IMR-90 (cell line): ENCODE measurements around the gene BMP8B. TPM values are rescaled to one million over a fixed set of nuclear protein-coding genes. Genes with fewer than 3 reads are reported as not detected.

ENCODE experiments used
- ATAC-seq: fragments of 200-7000 bp; cut with Tn5 transposase; 2 replicates; pipeline ENCODE4 v1.9.1; 2020; ENCODE audit warnings: low read depth, mild to moderate bottlenecking, moderate library complexity
- BruUV-seq: library from RNA; stranded (reverse); fragments of 400-500 nt; replicated peaks from 2 replicates; lab custom pipeline; 2021; lab: Mats Ljungman, UMichigan
- CTCF ChIA-PET: fragments of 300-600 bp; formaldehyde crosslinking; extraction: SDS; loops from one replicate; lab custom pipeline; 2021; ENCODE audit warnings: antibody characterized with exemption; lab: Yijun Ruan, JAX
- POLR2A ChIA-PET: fragments of 300-600 bp; sonication (Branson Sonifier 250); formaldehyde crosslinking; loops from one replicate; lab custom pipeline; 2022; ENCODE audit warnings: antibody characterized with exemption; ENCODE audit not compliant: unreplicated experiment; lab: Charles Lee
- DNase-seq: peaks from one replicate; pipeline ENCODE4 v3.0.0; 2013
- H2AFZ ChIP-seq: replicated peaks from 2 replicates; pipeline ENCODE3; 2013; ENCODE audit warnings: low read length, mild to moderate bottlenecking; ENCODE audit not compliant: poor library complexity
- H2AK5ac ChIP-seq: 2 replicates; pipeline ENCODE4 v1.6.1; 2013; ENCODE audit warnings: low read depth, low read length, inconsistent platforms
- H2AK9ac ChIP-seq: replicated peaks from 2 replicates; pipeline ENCODE3; 2013; ENCODE audit warnings: mild to moderate bottlenecking, low read depth, low read length, moderate library complexity; ENCODE audit not compliant: poor library complexity
- H2BK120ac ChIP-seq: 2 replicates; pipeline ENCODE4 v1.6.1; 2013; ENCODE audit warnings: low read depth, low read length, inconsistent platforms
- H2BK15ac ChIP-seq: 3 replicates; pipeline ENCODE4 v1.6.1; 2013; ENCODE audit warnings: low read depth, low read length, inconsistent platforms
- H2BK20ac ChIP-seq: 2 replicates; pipeline ENCODE4 v1.6.1; 2013; ENCODE audit warnings: low read depth, mild to moderate bottlenecking, inconsistent platforms, low read length, moderate library complexity
- H2BK5ac ChIP-seq: 2 replicates; pipeline ENCODE4 v1.6.1; 2013; ENCODE audit warnings: mild to moderate bottlenecking, low read depth, low read length, inconsistent platforms; ENCODE audit not compliant: poor library complexity, severe bottlenecking
- H3K14ac ChIP-seq: replicated peaks from 2 replicates; pipeline ENCODE4 v1.6.1; 2013; ENCODE audit warnings: low read depth, low read length, inconsistent platforms
- H3K18ac ChIP-seq: 2 replicates; pipeline ENCODE4 v1.6.1; 2013; ENCODE audit warnings: low read depth, low read length, control low read depth
- H3K23ac ChIP-seq: 2 replicates; pipeline ENCODE4 v1.6.1; 2013; ENCODE audit warnings: low read depth, low read length, inconsistent platforms
- H3K27ac ChIP-seq: 2 replicates; pipeline ENCODE4 v1.5.1; 2013; ENCODE audit warnings: mild to moderate bottlenecking, control low read depth, low read length; ENCODE audit not compliant: insufficient read depth
- H3K27me3 ChIP-seq: 2 replicates; pipeline ENCODE4 v1.6.1; 2013; ENCODE audit warnings: low read length; ENCODE audit not compliant: control insufficient read depth, insufficient read depth
- H3K36me3 ChIP-seq: 2 replicates; pipeline ENCODE4 v1.6.1; 2013; ENCODE audit warnings: low read length, mixed read lengths; ENCODE audit not compliant: control insufficient read depth, insufficient read depth
- H3K4ac ChIP-seq: 2 replicates; pipeline ENCODE4 v1.6.1; 2013; ENCODE audit warnings: low read depth, low read length, inconsistent platforms
- H3K4me1 ChIP-seq: 2 replicates; pipeline ENCODE4 v1.6.1; 2013; ENCODE audit warnings: low read length, mixed read lengths; ENCODE audit not compliant: control insufficient read depth, insufficient read depth
- H3K4me2 ChIP-seq: 2 replicates; pipeline ENCODE4 v1.6.1; 2013; ENCODE audit warnings: low read depth, mild to moderate bottlenecking, control low read depth, low read length, moderate library complexity
- H3K4me3 ChIP-seq: 2 replicates; pipeline ENCODE4 v1.5.1; 2013; ENCODE audit warnings: low read depth, mild to moderate bottlenecking, control low read depth, low read length, moderate library complexity; ENCODE audit not compliant: insufficient read depth
- H3K56ac ChIP-seq: 2 replicates; pipeline ENCODE4 v1.6.1; 2013; ENCODE audit warnings: low read length, inconsistent platforms; ENCODE audit not compliant: insufficient read depth; ENCODE audit errors: extremely low read depth
- H3K79me1 ChIP-seq, 2 experiments: 2 replicates each; pipeline ENCODE4 v1.6.1; 2013; ENCODE audit warnings: low read length in 2 of 2, inconsistent platforms in 1 of 2, low read depth in 1 of 2
- H3K9ac ChIP-seq: 2 replicates; pipeline ENCODE4 v1.6.1; 2013; ENCODE audit warnings: low read depth, low read length, control low read depth
- H3K9me1 ChIP-seq: 2 replicates; pipeline ENCODE4 v1.6.1; 2013; ENCODE audit warnings: low read length, inconsistent platforms; ENCODE audit not compliant: insufficient read depth
- H3K9me3 ChIP-seq: 2 replicates; pipeline ENCODE4 v1.6.1; 2013; ENCODE audit warnings: low read length; ENCODE audit not compliant: control insufficient read depth, insufficient read depth
- H4K20me1 ChIP-seq: 2 replicates; pipeline ENCODE4 v1.6.1; 2013; ENCODE audit warnings: low read length, inconsistent platforms; ENCODE audit not compliant: insufficient read depth
- H4K5ac ChIP-seq: 2 replicates; pipeline ENCODE4 v1.6.1; 2013; ENCODE audit warnings: mild to moderate bottlenecking, low read depth, low read length, control low read depth
- H4K8ac ChIP-seq, 2 experiments: 2 replicates each; pipeline ENCODE4 v1.6.1; 2013; ENCODE audit warnings: low read depth in 2 of 2, low read length in 2 of 2, control low read depth in 1 of 2, inconsistent platforms in 1 of 2
- H4K91ac ChIP-seq: 2 replicates; pipeline ENCODE4 v1.6.1; 2013; ENCODE audit warnings: low read depth, low read length, inconsistent platforms; ENCODE audit not compliant: insufficient read depth
- CEBPB ChIP-seq: IDR thresholded peaks from 2 replicates; pipeline ENCODE4 v1.6.1; 2012; ENCODE audit warnings: low read depth, low read length, improper control_type of control experiment
- CTCF ChIP-seq: conservative IDR thresholded peaks from 2 replicates; pipeline ENCODE4 v1.5.1; 2012; ENCODE audit warnings: mild to moderate bottlenecking, low read depth, low read length, improper control_type of control experiment
- FOS ChIP-seq: fragments of 150-350 bp; IDR thresholded peaks from 2 replicates; pipeline ENCODE4 v1.6.1; 2016; ENCODE audit warnings: low read depth, low read length
- NFE2L2 ChIP-seq: fragments of 150-350 bp; IDR thresholded peaks from 2 replicates; pipeline ENCODE4 v1.6.1; 2016; ENCODE audit warnings: low read depth, mild to moderate bottlenecking, low read length
- RCOR1 ChIP-seq: IDR thresholded peaks from 2 replicates; pipeline ENCODE4 v1.6.1; 2012; ENCODE audit warnings: mild to moderate bottlenecking, low read length, improper control_type of control experiment; ENCODE audit not compliant: insufficient replicate concordance
- RFX5 ChIP-seq: IDR thresholded peaks from 2 replicates; pipeline ENCODE4 v1.8.0; 2012; ENCODE audit warnings: low read depth, mild to moderate bottlenecking, low read length, moderate library complexity
- WGBS, 2 experiments: methylation state at CpG; one replicate each; pipeline versions ENCODE4 v1.1.5 to v1.1.7; 2013; ENCODE audit warnings: missing lambda C conversion rate in 2 of 2; ENCODE audit not compliant: insufficient read length in 1 of 2; ENCODE audit errors: extremely low coverage in 2 of 2; 5-methylcytosine and 5-hydroxymethylcytosine counted together
- dilution Hi-C: fragments of 300-500 bp; cut with HindIII; formaldehyde crosslinking; loops from one replicate; pipeline ENCODE4 v1.14.3; 2018; ENCODE audit warnings: low sequenced_read_pairs; ENCODE audit not compliant: unreplicated experiment
- in situ Hi-C: fragments of 300-500 bp; cut with MboI; formaldehyde crosslinking; loops from 3 replicates; pipeline ENCODE4 v1.14.3; 2019; ENCODE audit warnings: low sequenced_read_pairs, inconsistent platforms, mixed read lengths
- intact Hi-C: fragments of 100-400 bp; cut with micrococcal nuclease; formaldehyde crosslinking; loops from 2 replicates; pipeline ENCODE4 v1.10.0; 2022
- polyA plus RNA-seq, 3 experiments: library from polyadenylated mRNA; depleted of rRNA; stranded (reverse); fragments of >200 nt; gene quantifications; 2 replicates each; pipeline ENCODE4 v1.2.3, GENCODE V29; 2012; ENCODE audit warnings: low replicate concordance in 1 of 3
- total RNA-seq: library from RNA; depleted of rRNA; stranded (reverse); fragments of >200 nt; gene quantifications from 2 replicates; pipeline ENCODE4 v1.2.3, GENCODE V29; 2012

The BMP8B gene
- total and polyA plus RNA-seq, 2 of the 4 experiments (the other 2 are of a cell fraction) = not detected

- dilution Hi-C loops = no loop called here
- TF ChIP-seq CEBPB = no peak
- TF ChIP-seq RCOR1 = no peak
- TF ChIP-seq FOS = no peak
- TF ChIP-seq RFX5 = no peak
- no peak for TF ChIP-seq NFE2L2
- no peak for TF ChIP-seq CTCF
- in situ Hi-C loops = loop anchor here (10.0 kb wide), 1 partner anchor 216 kb away; no protein-coding TSS in a partner anchor
- Histone ChIP-seq H4K8ac (no peak overlapping the region), H3K27ac (no peak overlapping the region), H2BK5ac (no peak overlapping the region), H3K4me3 (no peak overlapping the region), H3K79me1 (no peaks in the 10 kb centered on the region), H2AK5ac (no peak overlapping the region), H3K36me3 (no peaks in the 10 kb centered on the region), H4K5ac (no peak overlapping the region), H3K23ac (no peak overlapping the region), H3K9me3 (no peaks in the 10 kb centered on the region), H3K9ac (no peak overlapping the region), H2BK120ac (no peak overlapping the region), H3K14ac (no peak overlapping the region), H2AFZ (no peak overlapping the region), H2AK9ac (no peak overlapping the region), H3K9me1 (no peaks in the 10 kb centered on the region), H2BK15ac (no peak overlapping the region), H3K4me2 (no peak overlapping the region), H2BK20ac (no peak overlapping the region), H3K18ac (no peak overlapping the region), H3K56ac (no peak overlapping the region), H4K20me1 (0 out of 2 replicates have a peak, but pooled peaks cover 5% of the 10 kb centered on the region), H3K4ac (no peak overlapping the region), H3K27me3 (peaks cover 8% of the 10 kb centered on the region), H4K91ac (no peak overlapping the region), H3K4me1 (no peaks in the 10 kb centered on the region)
- no TSS peak for BruUV-seq
- intact Hi-C loops = loop anchor here (5.0 kb wide), 1 partner anchor 519 kb away; no protein-coding TSS in a partner anchor
- ChIA-PET CTCF (interaction anchor here (1.0 kb wide), 1 partner anchor 214 kb away, joined by 3 read pairs; no protein-coding TSS in a partner anchor), POLR2A (no interaction called here)
- 100% methylated on average over 1 of the region's 2 CpGs; no CpG with 5 or more reads in 1 of the 2 experiments for WGBS, 2 experiments
- DNase-seq (no peak), ATAC-seq (no peak)
These were observed 29.8 kb upstream of the BMP8B start for GRCh38 chr1:39818482-39818881.
